Erythroblast (primary cell): ENCODE measurements around the gene TIGD1.

Experiments
- GATA1 ChIP-seq: IDR thresholded peaks from 2 replicates; pipeline ENCODE4 v1.6.1; 2011; ENCODE audit warnings: low read depth, mild to moderate bottlenecking, control low read depth, low read length, moderate library complexity
- POLR2A ChIP-seq: IDR thresholded peaks from 2 replicates; pipeline ENCODE4 v1.6.1; 2011; ENCODE audit warnings: mild to moderate bottlenecking, low read length

- TF ChIP-seq POLR2A (no peak), GATA1 (no peak)
Measured at GRCh38 chr2:232537499-232537898, 12.9 kb downstream of the TIGD1 start.
